Measurements from ENCODE around the gene PTGR1. TPM values are rescaled to one million over a fixed set of nuclear protein-coding genes. Genes with fewer than 3 reads are reported as not detected.

Gene PTGR1
- total RNA-seq, 3 donors from 2014 or later, result 30.0 to 87.1 (median 68.2) TPM

GRCh38 chr9:111533099-111533790 lies 66.2 kb downstream of the PTGR1 start:
- Histone ChIP-seq H3K4me3 (no peak overlapping the region), H3K27ac (no peak overlapping the region), H3K27me3 (no peaks in the 10 kb centered on the region), H3K9me3 (peaks cover 49 to 53% of the 10 kb centered on the region in 2 donors), H3K4me1 (no peaks in the 10 kb centered on the region), H3K36me3 (peaks cover 29% of the 10 kb centered on the region)
- intact Hi-C loops (cut with DNase I; ENCODE audit: low total_unique reads), result no loop called here
- no peak for DNase-seq (ENCODE audit: low spot score in 2 of 2)
- TF ChIP-seq POLR2A (IDR thresholded peaks at IDR 0.05) (no peak), CTCF (IDR thresholded peaks at IDR 0.05) (no peak), POLR2AphosphoS5 (IDR thresholded peaks at IDR 0.05) (no peak)

DNA sequence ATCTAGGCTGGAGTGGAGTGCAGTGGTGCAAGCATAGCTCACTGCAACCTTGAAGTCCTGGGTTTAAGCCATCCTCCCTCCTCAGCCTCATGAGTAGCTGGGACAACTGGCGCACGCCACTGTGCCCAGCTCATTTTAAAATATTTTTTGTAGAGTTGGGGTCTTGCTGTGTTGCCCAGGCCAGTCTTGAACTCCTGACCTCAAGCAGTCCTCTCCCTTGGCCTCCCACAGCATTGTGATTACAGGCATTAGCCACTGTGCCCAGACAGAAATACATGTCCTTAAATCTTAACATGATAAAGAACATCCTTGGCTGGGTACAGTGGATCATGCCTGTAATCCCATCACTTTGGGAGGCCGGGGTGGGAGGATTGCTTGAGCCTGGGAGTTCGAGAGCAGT lies 67.7 kb downstream of the PTGR1 start:
- no peak overlapping the region for H3K27ac ChIP-seq
- H3K36me3 ChIP-seq, result peaks cover 17% of the 10 kb centered on the region
- no peak for DNase-seq (ENCODE audit: low spot score in 2 of 2)
- peaks cover 36 to 40% of the 10 kb centered on the region in 2 donors for H3K9me3 ChIP-seq
- intact Hi-C loops (cut with DNase I; ENCODE audit: low total_unique reads), result no loop called here
- no peak for TF ChIP-seq CTCF (IDR thresholded peaks at IDR 0.05)
- TF ChIP-seq POLR2AphosphoS5 (IDR thresholded peaks at IDR 0.05), result no peak
- TF ChIP-seq POLR2A (IDR thresholded peaks at IDR 0.05), result no peak
- no peaks in the 10 kb centered on the region for H3K4me1 ChIP-seq
- H3K27me3 ChIP-seq, result no peaks in the 10 kb centered on the region
- H3K4me3 ChIP-seq, result no peak overlapping the region

- intact Hi-C loops (cut with DNase I; ENCODE audit: low total_unique reads), result no loop called here
- peaks cover 7% of the 10 kb centered on the region for H3K36me3 ChIP-seq
These were observed 69.7 kb downstream of the PTGR1 start for GRCh38 chr9:111529787-111530186.

GRCh38 chr9:111527347-111527746 lies 72.1 kb downstream of the PTGR1 start:
- Histone ChIP-seq H3K36me3 (no peaks in the 10 kb centered on the region), H3K27ac (no peak overlapping the region), H3K9me3 (peaks cover 0 to 7% of the 10 kb centered on the region in 2 donors), H3K4me3 (no peak overlapping the region), H3K4me1 (no peaks in the 10 kb centered on the region), H3K27me3 (no peaks in the 10 kb centered on the region)
- intact Hi-C loops (cut with DNase I; ENCODE audit: low total_unique reads), result no loop called here
- TF ChIP-seq CTCF (IDR thresholded peaks at IDR 0.05) (no peak), POLR2A (IDR thresholded peaks at IDR 0.05) (no peak), POLR2AphosphoS5 (IDR thresholded peaks at IDR 0.05) (no peak)
- DNase-seq (ENCODE audit: low spot score in 2 of 2), result no peak

More at GRCh38 chr9:111529787-111530186, 69.7 kb downstream of the PTGR1 start:
- no peaks in the 10 kb centered on the region for H3K4me1 ChIP-seq
- H3K27me3 ChIP-seq, result no peaks in the 10 kb centered on the region
- H3K4me3 ChIP-seq, result no peak overlapping the region
- H3K27ac ChIP-seq, result no peak overlapping the region
- H3K9me3 ChIP-seq, result peaks cover 17 to 26% of the 10 kb centered on the region in 2 donors
- no peak for TF ChIP-seq CTCF (IDR thresholded peaks at IDR 0.05)
- no peak for TF ChIP-seq POLR2AphosphoS5 (IDR thresholded peaks at IDR 0.05)
- TF ChIP-seq POLR2A (IDR thresholded peaks at IDR 0.05), result no peak
- DNase-seq (ENCODE audit: low spot score in 2 of 2), result no peak

GRCh38 chr9:111525056-111525977 lies 74.1 kb downstream of the PTGR1 start, which contains the start of gene ZNF483:
ZNF483 (plus strand) TSS chr9:111525179; CDS start chr9:111527396, 2,217 bp downstream.
- TF ChIP-seq CTCF (IDR thresholded peaks at IDR 0.05) (no peak), POLR2AphosphoS5 (IDR thresholded peaks at IDR 0.05) (peak; percentile 21 to 68 (median 44))
- intact Hi-C loops (cut with DNase I; ENCODE audit: low total_unique reads), result no loop called here
- H3K4me1 ChIP-seq, result no peaks in the 10 kb centered on the region
- H3K4me3 ChIP-seq, result peak within 1 kb of the TSS; percentile 81 to 88 (median 86)
- peak within 1 kb of the TSS; percentile 56 to 78 for H3K27ac ChIP-seq
- H3K9me3 ChIP-seq, result peaks cover 0 to 4% of the 10 kb centered on the region in 2 donors
- H3K27me3 ChIP-seq, result no peaks in the 10 kb centered on the region
- DNase-seq (ENCODE audit: low spot score in 2 of 2), result peak; percentile 56 to 78
- no peaks in the 10 kb centered on the region for H3K36me3 ChIP-seq

Data from breast epithelium (tissue), 4 donors.